ENCODE data around the gene CD300LF. TPM values are rescaled to one million over a fixed set of nuclear protein-coding genes. Genes with fewer than 3 reads are reported as not detected.

The CD300LF gene
- total RNA-seq, 1 donor from 2014 or later: not detected

DNA sequence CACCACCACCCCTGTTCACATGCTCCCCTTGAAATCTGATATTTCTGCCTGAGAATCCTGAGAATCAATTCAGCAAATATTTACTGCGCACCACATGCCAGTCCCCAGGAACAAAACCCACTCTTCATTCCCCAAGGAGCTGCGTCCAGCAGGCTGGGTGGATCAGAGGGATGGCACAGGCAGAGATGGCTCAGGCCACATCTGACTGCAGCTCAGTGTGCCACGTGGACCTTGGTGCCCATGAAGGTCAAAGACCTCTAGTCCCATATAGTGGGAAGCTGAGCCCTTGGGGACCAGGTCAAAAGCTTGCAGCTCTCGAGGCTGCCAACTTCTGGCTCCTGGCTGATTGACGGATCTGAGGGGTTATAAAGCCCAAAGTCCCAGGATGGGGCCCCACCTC is 31.8 kb downstream of the CD300LF start:
- Mint-ChIP-seq H3K9me3 (ENCODE audit: low read depth) (no peaks in the 10 kb centered on the region), H3K4me1 (ENCODE audit: low read depth) (no peaks in the 10 kb centered on the region), H3K36me3 (ENCODE audit: low read depth) (no peaks in the 10 kb centered on the region), H3K27ac (ENCODE audit: unreplicated experiment) (no peak overlapping the region), H3K4me3 (ENCODE audit: unreplicated experiment) (no peak overlapping the region), H3K27me3 (ENCODE audit: low read depth) (peaks cover 59% of the 10 kb centered on the region)
- no peak for DNase-seq (ENCODE audit: low spot score)
- TF ChIP-seq, protein P1, sequence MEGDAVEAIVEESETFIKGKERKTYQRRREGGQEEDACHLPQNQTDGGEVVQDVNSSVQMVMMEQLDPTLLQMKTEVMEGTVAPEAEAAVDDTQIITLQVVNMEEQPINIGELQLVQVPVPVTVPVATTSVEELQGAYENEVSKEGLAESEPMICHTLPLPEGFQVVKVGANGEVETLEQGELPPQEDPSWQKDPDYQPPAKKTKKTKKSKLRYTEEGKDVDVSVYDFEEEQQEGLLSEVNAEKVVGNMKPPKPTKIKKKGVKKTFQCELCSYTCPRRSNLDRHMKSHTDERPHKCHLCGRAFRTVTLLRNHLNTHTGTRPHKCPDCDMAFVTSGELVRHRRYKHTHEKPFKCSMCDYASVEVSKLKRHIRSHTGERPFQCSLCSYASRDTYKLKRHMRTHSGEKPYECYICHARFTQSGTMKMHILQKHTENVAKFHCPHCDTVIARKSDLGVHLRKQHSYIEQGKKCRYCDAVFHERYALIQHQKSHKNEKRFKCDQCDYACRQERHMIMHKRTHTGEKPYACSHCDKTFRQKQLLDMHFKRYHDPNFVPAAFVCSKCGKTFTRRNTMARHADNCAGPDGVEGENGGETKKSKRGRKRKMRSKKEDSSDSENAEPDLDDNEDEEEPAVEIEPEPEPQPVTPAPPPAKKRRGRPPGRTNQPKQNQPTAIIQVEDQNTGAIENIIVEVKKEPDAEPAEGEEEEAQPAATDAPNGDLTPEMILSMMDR (IDR thresholded peaks at IDR 0.05): no peak

DNA sequence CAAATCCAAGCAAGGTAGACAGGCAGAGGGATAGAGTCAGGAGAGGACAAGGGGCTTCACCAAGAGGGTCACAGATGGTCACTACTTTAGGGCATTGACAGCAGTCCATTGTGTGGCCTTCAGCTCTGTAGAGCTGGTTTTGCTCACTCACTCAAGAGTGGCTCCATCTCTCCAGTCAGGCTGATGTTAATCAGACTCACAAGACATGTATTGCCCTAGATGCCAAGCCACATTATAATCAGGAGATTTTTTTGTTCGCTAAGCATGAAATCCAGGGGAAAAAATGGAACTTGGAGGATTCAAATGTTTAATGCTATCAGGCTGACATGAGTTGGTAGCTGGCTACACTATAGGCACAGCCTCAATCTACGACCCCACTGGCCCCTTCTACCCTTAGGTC is 32.5 kb downstream of the CD300LF start:
- Mint-ChIP-seq H3K4me1 (ENCODE audit: low read depth) (no peaks in the 10 kb centered on the region), H3K27ac (ENCODE audit: unreplicated experiment) (no peak overlapping the region), H3K9me3 (ENCODE audit: low read depth) (no peaks in the 10 kb centered on the region), H3K27me3 (ENCODE audit: low read depth) (peaks cover 59% of the 10 kb centered on the region), H3K4me3 (ENCODE audit: unreplicated experiment) (no peak overlapping the region), H3K36me3 (ENCODE audit: low read depth) (no peaks in the 10 kb centered on the region)
- DNase-seq (ENCODE audit: low spot score): no peak
- TF ChIP-seq, protein P1 (IDR thresholded peaks at IDR 0.05): no peak

DNA sequence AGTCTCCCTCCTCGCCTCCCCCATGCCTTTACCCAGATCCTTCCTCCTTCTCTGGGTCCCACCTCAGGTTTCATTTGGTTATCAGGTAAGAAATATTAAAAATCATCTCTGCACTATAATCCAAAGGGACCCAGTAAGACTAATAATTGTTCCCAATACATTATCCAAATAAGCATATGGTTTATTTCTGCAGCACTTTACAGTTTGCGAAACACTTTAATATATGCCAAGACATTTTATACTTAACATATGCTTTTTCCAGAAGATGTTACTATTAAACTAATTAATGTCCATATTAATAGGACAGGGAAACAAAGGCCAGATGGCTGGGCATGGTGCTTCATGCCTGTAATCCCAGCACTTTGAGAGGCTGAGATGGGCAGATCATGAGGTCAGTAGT is 33.3 kb downstream of the CD300LF start:
- Mint-ChIP-seq H3K36me3 (ENCODE audit: low read depth) (no peaks in the 10 kb centered on the region), H3K27me3 (ENCODE audit: low read depth) (peaks cover 62% of the 10 kb centered on the region), H3K9me3 (ENCODE audit: low read depth) (no peaks in the 10 kb centered on the region)

DNA sequence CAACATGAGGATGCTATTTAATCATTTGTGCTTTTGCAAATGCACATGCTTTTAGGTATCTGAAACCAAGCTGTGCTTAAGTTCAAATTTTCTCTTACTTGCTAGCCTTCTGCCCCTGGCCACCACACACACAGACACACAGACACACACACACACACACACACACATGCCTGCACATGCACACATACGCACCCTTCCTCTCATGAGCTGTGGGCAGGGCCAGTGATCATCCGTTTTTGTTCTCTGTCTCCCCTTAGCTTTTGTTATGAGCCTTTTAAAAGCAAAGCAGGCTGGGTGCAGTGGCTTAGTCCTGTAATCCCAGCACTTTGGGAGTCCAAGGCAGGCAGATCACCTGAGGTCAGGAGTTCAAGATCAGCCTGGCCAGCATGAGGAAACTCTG is 34.2 kb downstream of the CD300LF start:
- peaks cover 58% of the 10 kb centered on the region for H3K27me3 Mint-ChIP-seq (ENCODE audit: low read depth)
- H3K4me1 Mint-ChIP-seq (ENCODE audit: low read depth): no peaks in the 10 kb centered on the region
- no peak overlapping the region for H3K4me3 Mint-ChIP-seq (ENCODE audit: unreplicated experiment)
- no peak overlapping the region for H3K27ac Mint-ChIP-seq (ENCODE audit: unreplicated experiment)
- no peak for DNase-seq (ENCODE audit: low spot score)
- H3K36me3 Mint-ChIP-seq (ENCODE audit: low read depth): no peaks in the 10 kb centered on the region
- TF ChIP-seq, protein P1 (IDR thresholded peaks at IDR 0.05): no peak
- no peaks in the 10 kb centered on the region for H3K9me3 Mint-ChIP-seq (ENCODE audit: low read depth)

More for the DNA sequence above, 33.3 kb downstream of the CD300LF start:
- Mint-ChIP-seq H3K4me3 (ENCODE audit: unreplicated experiment) (no peak overlapping the region), H3K27ac (ENCODE audit: unreplicated experiment) (no peak overlapping the region), H3K4me1 (ENCODE audit: low read depth) (no peaks in the 10 kb centered on the region)
- DNase-seq (ENCODE audit: low spot score): no peak
- TF ChIP-seq, protein P1 (IDR thresholded peaks at IDR 0.05): no peak

DNA sequence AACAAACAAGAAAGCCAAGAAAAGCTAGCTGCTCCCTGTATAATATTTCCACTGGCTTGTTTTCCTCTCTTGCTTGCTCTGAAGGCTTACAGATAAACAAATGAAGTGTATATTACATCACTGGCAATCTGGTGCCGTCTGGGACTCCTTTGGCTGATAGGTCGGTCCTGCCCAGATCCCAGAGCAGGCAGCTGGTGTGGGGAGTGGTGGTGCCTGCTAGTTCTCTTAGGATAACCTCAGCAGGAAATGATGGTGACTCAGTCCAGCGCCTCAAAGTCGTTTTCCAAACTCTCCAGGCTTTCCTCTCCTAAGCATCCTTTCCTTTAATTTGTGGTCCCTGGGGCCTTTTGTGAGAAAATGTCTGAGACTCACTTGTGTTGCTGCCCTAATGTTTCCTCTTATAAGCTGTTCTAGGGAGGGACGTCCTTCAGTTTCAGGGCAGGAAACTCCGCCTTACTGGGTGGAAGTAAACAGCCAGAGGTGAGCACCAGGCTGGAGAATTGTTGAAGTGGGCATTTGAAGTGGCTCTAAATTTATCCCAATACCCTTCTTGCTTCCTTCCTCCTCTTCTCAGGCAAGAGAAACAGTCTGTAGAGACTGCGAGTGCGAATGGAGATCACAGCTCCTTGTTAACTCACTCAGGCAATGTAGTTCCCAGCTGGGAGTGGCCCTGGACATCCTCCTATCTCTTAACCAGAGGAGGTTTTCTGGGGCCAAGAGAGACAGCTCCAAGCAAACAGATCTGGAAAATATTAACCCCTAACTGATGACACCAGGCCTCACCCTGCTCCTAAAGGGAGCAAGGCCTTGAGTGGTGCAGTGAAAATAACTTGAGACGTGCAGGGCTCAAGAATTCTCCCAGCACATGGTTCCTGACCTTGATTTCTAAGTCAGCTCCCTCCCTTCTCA is 34.9 kb downstream of the CD300LF start:
- Mint-ChIP-seq H3K36me3 (ENCODE audit: low read depth) (no peaks in the 10 kb centered on the region), H3K4me1 (ENCODE audit: low read depth) (no peaks in the 10 kb centered on the region), H3K27ac (ENCODE audit: unreplicated experiment) (no peak overlapping the region), H3K27me3 (ENCODE audit: low read depth) (peaks cover 57% of the 10 kb centered on the region), H3K9me3 (ENCODE audit: low read depth) (no peaks in the 10 kb centered on the region), H3K4me3 (ENCODE audit: unreplicated experiment) (no peak overlapping the region)
- no peak for DNase-seq (ENCODE audit: low spot score)
- TF ChIP-seq, protein P1 (IDR thresholded peaks at IDR 0.05): no peak
